ENCODE results near the gene REL.

DNA sequence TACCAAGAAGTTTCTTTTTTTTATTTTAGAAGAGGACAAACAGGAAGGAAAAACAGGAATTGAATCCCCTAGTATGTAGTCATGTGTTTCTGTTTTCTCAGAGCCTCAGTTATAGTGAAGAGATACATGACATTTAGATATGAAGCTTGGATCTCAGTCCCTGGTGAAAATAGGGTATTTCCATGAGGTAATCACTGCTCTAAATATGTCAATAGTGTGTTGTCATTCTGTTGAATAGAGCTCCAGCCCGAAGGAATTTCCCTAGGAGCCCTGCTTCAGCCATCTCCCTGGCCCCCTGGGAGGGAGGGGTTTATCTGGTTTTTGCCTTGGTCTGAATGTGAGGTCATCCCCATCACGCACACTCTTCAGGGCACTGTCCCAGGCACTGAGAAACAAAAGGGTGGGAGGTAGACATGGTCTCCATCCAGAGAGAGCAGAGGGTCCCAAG lies 47.1 kb upstream of the REL start:
- no peak for TF ChIP-seq ELF4 (IDR thresholded peaks at IDR 0.05)
- no peak for TF ChIP-seq SP1 (IDR thresholded peaks at IDR 0.05)
